HG03064 (cell line): ENCODE results near the gene PRDX2.

Experiments used
- ATAC-seq: cut with Tn5 transposase; IDR thresholded peaks from one replicate; pipeline ENCODE4 v1.9.1; 2021; ENCODE audit warnings: low read depth; ENCODE audit not compliant: unreplicated experiment

PRDX2 gene

DNA sequence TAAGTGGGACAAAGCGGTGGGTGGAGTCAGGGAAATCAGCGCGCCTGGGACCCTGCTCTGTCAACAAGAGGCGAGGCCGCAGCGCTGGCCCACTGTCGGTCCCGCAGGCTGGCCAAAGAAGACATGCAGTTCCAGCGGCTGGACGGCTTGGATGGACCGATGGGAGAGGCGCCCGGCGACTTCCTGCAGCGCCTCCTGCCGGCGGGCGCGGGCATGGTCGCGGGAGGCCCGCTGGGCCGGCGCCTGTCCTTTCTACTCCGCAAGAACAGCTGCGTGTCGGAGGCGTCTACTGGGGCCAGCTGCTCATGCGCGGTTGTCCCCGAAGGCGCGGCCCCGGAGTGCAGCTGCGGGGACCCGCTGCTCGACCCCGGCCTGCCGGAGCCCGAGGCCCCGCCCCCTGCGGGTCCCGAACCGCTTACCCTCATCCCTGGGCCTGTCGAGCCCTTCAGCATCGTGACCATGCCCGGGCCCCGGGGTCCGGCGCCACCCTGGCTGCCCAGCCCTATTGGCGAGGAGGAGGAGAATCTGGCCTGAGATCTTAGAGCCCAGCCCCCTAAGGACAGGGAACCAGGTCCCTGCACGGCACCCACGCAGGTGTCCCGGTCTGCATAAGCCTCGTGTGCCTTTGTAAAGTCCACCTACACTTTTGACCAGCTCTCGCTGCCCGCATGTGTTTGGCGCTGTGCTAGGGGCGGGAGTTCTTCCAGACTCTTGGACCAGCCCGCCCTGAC, 43.9 kb downstream of the PRDX2 start:
- ATAC-seq: no peak

DNA sequence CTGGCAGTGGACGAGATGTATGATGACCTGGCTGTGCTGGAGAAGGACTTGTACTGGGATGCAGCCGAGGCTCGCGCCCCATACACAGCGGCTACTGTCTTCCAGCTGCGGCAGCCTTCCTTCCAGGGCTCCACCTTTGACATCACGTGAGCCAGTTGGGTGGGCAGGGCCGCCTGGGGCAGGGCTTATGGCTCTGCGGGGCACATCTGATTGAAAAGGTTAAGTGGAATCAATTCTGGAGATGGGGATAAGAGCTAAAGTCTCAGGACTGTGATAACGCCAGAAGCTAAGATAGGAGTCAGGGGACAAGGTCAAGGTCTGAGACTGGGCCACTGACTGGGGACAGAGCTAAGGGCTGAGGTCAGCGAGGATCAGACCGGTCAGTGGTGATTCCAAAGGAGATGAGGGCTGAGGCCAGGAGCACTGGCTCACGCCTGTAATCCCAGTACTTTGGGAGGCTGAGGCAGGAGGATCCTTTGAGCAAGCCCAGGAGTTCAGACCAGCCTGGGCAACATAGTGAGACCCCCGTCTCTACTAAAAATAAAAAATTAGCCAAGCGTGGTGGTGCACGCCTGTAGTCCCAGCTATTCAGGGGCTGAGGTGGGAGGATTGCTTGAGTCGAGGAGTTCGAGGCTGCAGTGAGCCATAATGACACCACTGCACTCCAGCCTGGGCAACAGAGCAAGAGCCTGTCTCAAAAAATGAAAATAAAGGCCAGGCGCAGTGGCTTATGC, 45.3 kb downstream of the PRDX2 start:
- ATAC-seq: no peak

GRCh38 chr19:12754465-12755196, 47.0 kb downstream of the PRDX2 start:
- ATAC-seq: no peak

GRCh38 chr19:12752056-12752781, 49.4 kb downstream of the PRDX2 start:
- no peak for ATAC-seq

- no peak for ATAC-seq
These were observed 50.0 kb downstream of the PRDX2 start, which contains the start of gene BEST2 for GRCh38 chr19:12751635-12752034. BEST2 (plus strand) TSS chr19:12751791; CDS start chr19:12752593, 802 bp downstream.

DNA sequence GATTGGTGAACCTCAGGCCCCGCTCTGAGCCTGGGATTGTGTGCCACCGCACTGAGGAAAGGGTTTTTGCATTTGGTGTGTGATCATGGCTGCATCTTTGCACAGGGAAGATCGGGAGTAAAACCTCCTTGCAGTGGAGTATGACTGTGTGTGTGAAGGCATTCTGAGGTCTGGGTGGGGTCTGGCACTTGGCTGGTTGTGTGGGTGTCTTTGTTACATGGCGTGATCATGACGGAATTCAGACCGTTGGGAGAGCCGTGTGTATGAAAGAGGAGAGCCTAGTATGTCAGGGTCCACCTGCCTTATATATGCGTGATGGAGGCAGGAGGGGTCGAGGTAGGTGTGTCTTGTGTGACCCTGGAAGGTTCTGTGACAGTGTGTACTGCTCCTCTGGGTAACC, 50.7 kb downstream of the PRDX2 start:
- ATAC-seq: no peak

DNA sequence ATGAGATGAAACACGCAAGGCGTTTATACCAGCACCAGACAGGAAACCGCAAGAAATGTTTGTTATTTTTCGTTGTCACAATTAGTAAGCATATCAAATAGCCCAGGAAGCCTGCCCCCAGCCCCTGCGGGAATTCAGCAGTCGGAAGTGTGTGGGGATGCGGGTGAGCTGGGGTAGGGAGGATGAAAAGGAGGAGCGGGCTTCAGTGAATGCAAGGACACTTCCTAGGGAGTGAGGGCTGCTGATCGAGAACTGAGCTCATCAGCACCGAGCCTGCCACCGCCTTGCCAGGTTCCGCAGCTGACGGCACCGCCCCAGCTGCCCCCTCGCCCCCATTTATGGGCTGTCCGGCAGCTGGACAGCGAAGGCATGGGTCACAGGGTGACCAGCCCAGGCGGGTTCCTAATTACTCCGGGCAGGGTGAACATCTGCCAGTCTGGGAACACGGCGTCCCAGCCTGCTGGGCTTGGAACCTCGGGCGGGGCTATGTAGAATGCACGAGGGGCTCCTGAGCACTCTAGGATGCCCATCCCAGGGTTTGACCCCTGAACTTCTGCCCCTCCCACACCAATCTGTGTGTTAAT, 51.6 kb downstream of the PRDX2 start:
- no peak for ATAC-seq

DNA sequence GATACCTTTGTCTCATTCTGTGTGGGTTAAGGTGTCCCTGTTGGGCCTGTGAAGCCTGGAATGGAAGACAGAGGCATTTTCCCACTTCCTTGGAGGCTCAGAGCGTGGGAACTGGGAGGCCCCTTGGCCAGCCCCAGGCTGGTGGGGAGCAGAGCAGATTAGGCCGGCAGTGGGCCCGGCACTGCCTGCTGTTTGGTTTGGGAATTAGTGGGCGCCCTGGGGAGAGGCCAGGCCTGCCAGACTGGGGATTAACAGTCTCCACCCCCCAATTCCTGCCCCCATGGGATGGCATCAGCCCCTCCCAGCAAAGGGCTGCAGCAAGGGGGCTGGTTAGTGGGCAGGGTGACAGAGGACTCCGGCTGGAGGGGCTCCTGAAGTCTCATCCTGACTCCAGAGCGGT, 53.1 kb downstream of the PRDX2 start:
- ATAC-seq: no peak
